Esophagus muscularis mucosa (tissue), 4 donors: ENCODE measurements around the gene SMIM21. TPM values are rescaled to one million over a fixed set of nuclear protein-coding genes. Genes with fewer than 3 reads are reported as not detected.

Source experiments
- DNase-seq: peaks from one replicate; pipeline ENCODE4 v3.0.0-alpha.2; 2017; ENCODE audit errors: extremely low spot score
- H3K27ac ChIP-seq, 4 donors: fragments of 200-600 bp; sonication (generic); replicated peaks in 1 of 4; 1 replicate in 3 of 4; 2 replicates in 1 of 4; pipeline ENCODE4 v1.5.1; 2016 to 2019; ENCODE audit warnings: mild to moderate bottlenecking in 1 of 4
- H3K27me3 ChIP-seq, 4 donors: fragments of 200-600 bp; sonication (generic); one replicate each; pipeline versions ENCODE4 v1.5.1 to v1.6.0; 2016 to 2019
- H3K36me3 ChIP-seq, 4 donors: fragments of 200-600 bp; sonication (generic); one replicate each; pipeline ENCODE4 v1.5.1; 2016 to 2019
- H3K4me1 ChIP-seq, 4 donors: fragments of 200-600 bp; sonication (generic); one replicate each; pipeline ENCODE4 v1.5.1; 2016 to 2019
- H3K4me3 ChIP-seq, 4 donors: fragments of 200-600 bp; sonication (generic); 1 replicate in 2 of 4; 2 replicates in 2 of 4; pipeline ENCODE4 v1.5.1; 2016 to 2019; ENCODE audit warnings: mild to moderate bottlenecking in 4 of 4, moderate library complexity in 1 of 4
- H3K9me3 ChIP-seq, 4 donors: fragments of 200-600 bp; sonication (generic); 1 replicate in 3 of 4; 2 replicates in 1 of 4; pipeline ENCODE4 v1.5.1; 2016 to 2019
- CTCF ChIP-seq, 3 experiments: fragments of 200-600 bp in 2 of 3; fragments of 450-650 bp in 1 of 3; sonication (generic) in 2 of 3; IDR thresholded peaks; one replicate each; pipeline ENCODE4 v1.5.1; 2017 to 2019; ENCODE audit warnings: antibody characterized with exemption in 3 of 3, mild to moderate bottlenecking in 2 of 3, moderate library complexity in 1 of 3
- EP300 ChIP-seq: sonication (generic); formaldehyde crosslinking; IDR thresholded peaks from one replicate; pipeline ENCODE4 v1.6.1; 2017; ENCODE audit warnings: antibody characterized with exemption
- POLR2A ChIP-seq: fragments of 450-650 bp; IDR thresholded peaks from one replicate; pipeline ENCODE4 v1.6.1; 2017; ENCODE audit warnings: antibody characterized with exemption, moderate library complexity, mild to moderate bottlenecking, low read depth
- POLR2AphosphoS5 ChIP-seq, 2 donors: sonication (generic); formaldehyde crosslinking; IDR thresholded peaks; one replicate each; pipeline ENCODE4 v1.6.1; 2017; ENCODE audit warnings: antibody characterized with exemption in 2 of 2
- WGBS: methylation state at CpG from one replicate; pipeline ENCODE4 v1.1.5; 2018; 5-methylcytosine and 5-hydroxymethylcytosine counted together
- intact Hi-C: fragments of 100-400 bp; cut with DNase I; formaldehyde crosslinking; loops from one replicate; pipeline ENCODE4 v1.15.1; 2023
- total RNA-seq, 4 donors: library from RNA; depleted of rRNA; stranded (reverse); fragments of >200 nt; gene quantifications; one replicate each; pipeline versions ENCODE4 v1.1.0 to v1.2.1, GENCODE V29; 2016

Gene SMIM21
- total RNA-seq, 4 donors from 2014 or later: not detected

GRCh38 chr18:75377258-75377657 is 50.2 kb downstream of the SMIM21 start:
- no peaks in the 10 kb centered on the region for H3K27me3 ChIP-seq
- DNase-seq: no peak
- 96% methylated on average over 2 of the region's 2 CpGs for WGBS

GRCh38 chr18:75376004-75376403 is 51.5 kb downstream of the SMIM21 start:
- no peaks in the 10 kb centered on the region for H3K36me3 ChIP-seq
- H3K27ac ChIP-seq: no peak overlapping the region
- no peak overlapping the region for H3K4me3 ChIP-seq
- H3K9me3 ChIP-seq: no peaks in the 10 kb centered on the region
- 93% methylated on average over 3 of the region's 3 CpGs for WGBS
- TF ChIP-seq POLR2A: no peak
- TF ChIP-seq POLR2AphosphoS5 (IDR thresholded peaks at IDR 0.05): no peak
- TF ChIP-seq EP300: no peak
- TF ChIP-seq CTCF (IDR thresholded peaks at IDR 0.05): no peak
- no peak for DNase-seq
- H3K4me1 ChIP-seq: no peaks in the 10 kb centered on the region
- intact Hi-C loops: no loop called here
- no peaks in the 10 kb centered on the region for H3K27me3 ChIP-seq

More at GRCh38 chr18:75377258-75377657, 50.2 kb downstream of the SMIM21 start:
- intact Hi-C loops: no loop called here
- Histone ChIP-seq H3K4me3 (no peak overlapping the region), H3K27ac (no peak overlapping the region), H3K36me3 (no peaks in the 10 kb centered on the region), H3K9me3 (no peaks in the 10 kb centered on the region), H3K4me1 (no peaks in the 10 kb centered on the region)
- TF ChIP-seq CTCF (IDR thresholded peaks at IDR 0.05) (no peak), POLR2AphosphoS5 (IDR thresholded peaks at IDR 0.05) (no peak), EP300 (no peak), POLR2A (no peak)

GRCh38 chr18:75375341-75375740 is 52.2 kb downstream of the SMIM21 start:
- H3K9me3 ChIP-seq: no peaks in the 10 kb centered on the region
- no peaks in the 10 kb centered on the region for H3K36me3 ChIP-seq
- H3K27me3 ChIP-seq: no peaks in the 10 kb centered on the region
- TF ChIP-seq EP300: no peak
- no peak for TF ChIP-seq POLR2A
- TF ChIP-seq POLR2AphosphoS5 (IDR thresholded peaks at IDR 0.05): no peak
- H3K4me3 ChIP-seq: no peak overlapping the region
- H3K27ac ChIP-seq: no peak overlapping the region
- intact Hi-C loops: no loop called here
- WGBS: 87% methylated on average over 6 of the region's 6 CpGs
- H3K4me1 ChIP-seq: no peaks in the 10 kb centered on the region
- no peak for DNase-seq

GRCh38 chr18:75374466-75374865 is 53.0 kb downstream of the SMIM21 start:
- no peaks in the 10 kb centered on the region for H3K4me1 ChIP-seq
- no peaks in the 10 kb centered on the region for H3K27me3 ChIP-seq
- 94% methylated on average over 6 of the region's 6 CpGs for WGBS
- intact Hi-C loops: no loop called here
- TF ChIP-seq POLR2A (no peak), POLR2AphosphoS5 (IDR thresholded peaks at IDR 0.05) (no peak), EP300 (no peak), CTCF (IDR thresholded peaks at IDR 0.05) (no peak)
- no peaks in the 10 kb centered on the region for H3K36me3 ChIP-seq
- DNase-seq: no peak
- no peak overlapping the region for H3K27ac ChIP-seq
- no peak overlapping the region for H3K4me3 ChIP-seq
- H3K9me3 ChIP-seq: no peaks in the 10 kb centered on the region

GRCh38 chr18:75369026-75369721 is 58.3 kb downstream of the SMIM21 start:
- Histone ChIP-seq H3K4me1 (no peaks in the 10 kb centered on the region), H3K4me3 (no peak overlapping the region), H3K27me3 (no peaks in the 10 kb centered on the region), H3K27ac (no peak overlapping the region), H3K36me3 (no peaks in the 10 kb centered on the region), H3K9me3 (no peaks in the 10 kb centered on the region)
- intact Hi-C loops: no loop called here
- TF ChIP-seq POLR2AphosphoS5 (IDR thresholded peaks at IDR 0.05) (no peak), POLR2A (no peak), CTCF (IDR thresholded peaks at IDR 0.05) (no peak), EP300 (no peak)
- no peak for DNase-seq
- 90% methylated on average over 12 of the region's 17 CpGs for WGBS
